K562 (cell line): ENCODE measurements around the gene CD300LG. TPM values are rescaled to one million over a fixed set of nuclear protein-coding genes. Genes with fewer than 3 reads are reported as not detected.
A peak's percentile ranks its signal among the peaks of the same experiment; 100 is the strongest.

ENCODE experiments used
- C11orf30 ChIP-seq: fragments of 450-650 bp; IDR thresholded peaks from 2 replicates; pipeline ENCODE4 v1.6.1; 2016; ENCODE audit warnings: low read depth, mild to moderate bottlenecking
- CTBP1 ChIP-seq: fragments of 450-650 bp; IDR thresholded peaks from 2 replicates; pipeline ENCODE4 v1.6.1; 2016; ENCODE audit warnings: borderline replicate concordance
- ELF4 ChIP-seq: fragments of 450-650 bp; formaldehyde crosslinking; IDR thresholded peaks from 2 replicates; pipeline ENCODE4 v1.4.0; 2022; ENCODE audit warnings: missing genetic modification characterization
- HDAC6 ChIP-seq: IDR thresholded peaks from 2 replicates; pipeline ENCODE4 v1.6.1; 2012; ENCODE audit warnings: low read depth, mild to moderate bottlenecking, control low read depth, inconsistent platforms, low read length, moderate library complexity
- ILK ChIP-seq: fragments of 450-650 bp; IDR thresholded peaks from 2 replicates; pipeline ENCODE4 v1.6.1; 2016; ENCODE audit warnings: missing genetic modification characterization, low read depth, mild to moderate bottlenecking, missing compliant biosample characterization, moderate library complexity, borderline replicate concordance
- MAFK ChIP-seq: IDR thresholded peaks from 2 replicates; pipeline ENCODE4 v1.6.1; 2011; ENCODE audit warnings: low read length, improper control_type of control experiment
- MBD2 ChIP-seq: sonication (generic); IDR thresholded peaks from 2 replicates; pipeline ENCODE4 v1.6.1; 2016; ENCODE audit warnings: low read depth, borderline replicate concordance
- NCOA1 ChIP-seq: fragments of 450-650 bp; IDR thresholded peaks from 2 replicates; pipeline ENCODE4 v1.6.1; 2016; ENCODE audit warnings: low read depth
- NFE2 ChIP-seq: IDR thresholded peaks from 2 replicates; pipeline ENCODE4 v1.6.1; 2014; ENCODE audit warnings: antibody characterized with exemption, low read depth
- RBM22 ChIP-seq: fragments of 200-400 bp; formaldehyde crosslinking; IDR thresholded peaks from 2 replicates; pipeline ENCODE4 v1.6.1; 2018; ENCODE audit warnings: low read length, low read depth; ENCODE audit not compliant: poor library complexity, severe bottlenecking
- SRF ChIP-seq, 2 experiments: fragments of 250-450, 450-650 bp in 1 of 2; sonication (Bioruptor Pico) in 1 of 2; sonication (generic) in 1 of 2; formaldehyde crosslinking; IDR thresholded peaks; 2 replicates each; pipeline versions ENCODE4 v1.5.0 to v1.5.1; 2020 to 2022; ENCODE audit warnings: mild to moderate bottlenecking in 1 of 2, missing genetic modification reagents in 1 of 2
- TAF1 ChIP-seq: IDR thresholded peaks from 2 replicates; pipeline ENCODE4 v1.6.1; 2011; ENCODE audit warnings: mild to moderate bottlenecking, low read length, moderate library complexity; ENCODE audit not compliant: insufficient read depth, control insufficient read depth, severe bottlenecking; ENCODE audit errors: extremely low read depth
- TCF15 ChIP-seq: fragments of 250-450 bp; sonication (Bioruptor Pico); IDR thresholded peaks from 2 replicates; pipeline ENCODE4 v1.8.0; 2022; ENCODE audit warnings: moderate library complexity, mild to moderate bottlenecking, inconsistent platforms
- ZBTB1 ChIP-seq: sonication (generic); formaldehyde crosslinking; IDR thresholded peaks from 2 replicates; pipeline ENCODE4 v1.8.1; 2023; ENCODE audit warnings: missing genetic modification reagents, low read depth, mild to moderate bottlenecking, borderline replicate concordance
- ZNF232 ChIP-seq: sonication (generic); formaldehyde crosslinking; IDR thresholded peaks from 2 replicates; pipeline ENCODE4 v1.8.0; 2022; ENCODE audit warnings: mild to moderate bottlenecking, missing genetic modification reagents
- polyA plus RNA-seq, 8 experiments: library from polyadenylated mRNA; depleted of rRNA in 4 of 8; stranded (reverse) in 5 of 8; unstranded in 3 of 8; fragments of >200 nt; fragmentation: Nextera tagmentation in 2 of 8; fragmentation: Illumina TruSeq in 1 of 8; extraction: Ambion mirVana in 2 of 8; extraction: Trizol in 1 of 8; gene quantifications; 2 replicates each; pipeline versions ENCODE4 v1.2.1 to v1.2.3, GENCODE V29; 2011 to 2014; ENCODE audit warnings: inconsistent platforms in 1 of 8, missing spikeins in 1 of 8
- total RNA-seq, 7 experiments: library from RNA; depleted of rRNA in 6 of 7; stranded (reverse); fragments of >200 nt in 6 of 7; fragmentation: Illumina TruSeq in 2 of 7; extraction: Trizol in 2 of 7; gene quantifications; 2 replicates each; pipeline versions ENCODE4 v1.2.1 to v1.2.3, GENCODE V29; 2011 to 2021; ENCODE audit warnings: low replicate concordance in 1 of 7
- TF ChIP-seq, protein P1 (sequence below): fragments of 250-450 bp; sonication (Bioruptor Pico); IDR thresholded peaks from 2 replicates; pipeline ENCODE4 v1.4.0; 2020; ENCODE audit warnings: mild to moderate bottlenecking, moderate library complexity, borderline replicate concordance
- TF ChIP-seq, protein P2 (sequence below): fragments of 250-450 bp; sonication (Bioruptor Pico); IDR thresholded peaks from 2 replicates; pipeline ENCODE4 v1.4.0; 2020; ENCODE audit warnings: mild to moderate bottlenecking
- TF ChIP-seq, protein P3 (sequence below), 3 experiments: IDR thresholded peaks in 2 of 3; conservative IDR thresholded peaks in 1 of 3; 2 replicates each; pipeline ENCODE4 v1.5.1; 2011 to 2012; ENCODE audit warnings: low read length in 3 of 3, mild to moderate bottlenecking in 3 of 3, control low read depth in 2 of 3, improper control_type of control experiment in 1 of 3, inconsistent platforms in 1 of 3, low read depth in 1 of 3, mixed read lengths in 1 of 3, moderate library complexity in 1 of 3; ENCODE audit not compliant: insufficient read depth in 2 of 3

The CD300LG gene
- total and polyA plus RNA-seq, 9 of the 15 experiments (the other 6 are each of a cell fraction or from before 2014, with no cell fraction given): not detected

- TF ChIP-seq MBD2 (no peak), CTBP1 (peak; percentile 75), HDAC6 (no peak), ZNF232 (CRISPR knock-in tag) (no peak), C11orf30 (peak; percentile 59; the same call in 1 of the 2 replicates), RBM22 (no peak), MAFK (peak; percentile 30), ELF4 (CRISPR knock-in tag) (no peak), ZBTB1 (CRISPR knock-in tag) (no peak), TCF15 (no peak), NFE2 (no peak), NCOA1 (no peak), SRF (CRISPR knock-in tag; IDR thresholded peaks at IDR 0.05) (no peak), TAF1 (no peak), ILK (tag) (no peak)
- TF ChIP-seq, protein P1, sequence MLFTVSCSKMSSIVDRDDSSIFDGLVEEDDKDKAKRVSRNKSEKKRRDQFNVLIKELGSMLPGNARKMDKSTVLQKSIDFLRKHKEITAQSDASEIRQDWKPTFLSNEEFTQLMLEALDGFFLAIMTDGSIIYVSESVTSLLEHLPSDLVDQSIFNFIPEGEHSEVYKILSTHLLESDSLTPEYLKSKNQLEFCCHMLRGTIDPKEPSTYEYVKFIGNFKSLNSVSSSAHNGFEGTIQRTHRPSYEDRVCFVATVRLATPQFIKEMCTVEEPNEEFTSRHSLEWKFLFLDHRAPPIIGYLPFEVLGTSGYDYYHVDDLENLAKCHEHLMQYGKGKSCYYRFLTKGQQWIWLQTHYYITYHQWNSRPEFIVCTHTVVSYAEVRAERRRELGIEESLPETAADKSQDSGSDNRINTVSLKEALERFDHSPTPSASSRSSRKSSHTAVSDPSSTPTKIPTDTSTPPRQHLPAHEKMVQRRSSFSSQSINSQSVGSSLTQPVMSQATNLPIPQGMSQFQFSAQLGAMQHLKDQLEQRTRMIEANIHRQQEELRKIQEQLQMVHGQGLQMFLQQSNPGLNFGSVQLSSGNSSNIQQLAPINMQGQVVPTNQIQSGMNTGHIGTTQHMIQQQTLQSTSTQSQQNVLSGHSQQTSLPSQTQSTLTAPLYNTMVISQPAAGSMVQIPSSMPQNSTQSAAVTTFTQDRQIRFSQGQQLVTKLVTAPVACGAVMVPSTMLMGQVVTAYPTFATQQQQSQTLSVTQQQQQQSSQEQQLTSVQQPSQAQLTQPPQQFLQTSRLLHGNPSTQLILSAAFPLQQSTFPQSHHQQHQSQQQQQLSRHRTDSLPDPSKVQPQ (CRISPR knock-in tag): no peak
- TF ChIP-seq, protein P2, sequence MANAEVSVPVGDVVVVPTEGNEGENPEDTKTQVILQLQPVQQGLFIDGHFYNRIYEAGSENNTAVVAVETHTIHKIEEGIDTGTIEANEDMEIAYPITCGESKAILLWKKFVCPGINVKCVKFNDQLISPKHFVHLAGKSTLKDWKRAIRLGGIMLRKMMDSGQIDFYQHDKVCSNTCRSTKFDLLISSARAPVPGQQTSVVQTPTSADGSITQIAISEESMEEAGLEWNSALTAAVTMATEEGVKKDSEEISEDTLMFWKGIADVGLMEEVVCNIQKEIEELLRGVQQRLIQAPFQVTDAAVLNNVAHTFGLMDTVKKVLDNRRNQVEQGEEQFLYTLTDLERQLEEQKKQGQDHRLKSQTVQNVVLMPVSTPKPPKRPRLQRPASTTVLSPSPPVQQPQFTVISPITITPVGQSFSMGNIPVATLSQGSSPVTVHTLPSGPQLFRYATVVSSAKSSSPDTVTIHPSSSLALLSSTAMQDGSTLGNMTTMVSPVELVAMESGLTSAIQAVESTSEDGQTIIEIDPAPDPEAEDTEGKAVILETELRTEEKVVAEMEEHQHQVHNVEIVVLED (CRISPR knock-in tag): no peak
- TF ChIP-seq, protein P3, sequence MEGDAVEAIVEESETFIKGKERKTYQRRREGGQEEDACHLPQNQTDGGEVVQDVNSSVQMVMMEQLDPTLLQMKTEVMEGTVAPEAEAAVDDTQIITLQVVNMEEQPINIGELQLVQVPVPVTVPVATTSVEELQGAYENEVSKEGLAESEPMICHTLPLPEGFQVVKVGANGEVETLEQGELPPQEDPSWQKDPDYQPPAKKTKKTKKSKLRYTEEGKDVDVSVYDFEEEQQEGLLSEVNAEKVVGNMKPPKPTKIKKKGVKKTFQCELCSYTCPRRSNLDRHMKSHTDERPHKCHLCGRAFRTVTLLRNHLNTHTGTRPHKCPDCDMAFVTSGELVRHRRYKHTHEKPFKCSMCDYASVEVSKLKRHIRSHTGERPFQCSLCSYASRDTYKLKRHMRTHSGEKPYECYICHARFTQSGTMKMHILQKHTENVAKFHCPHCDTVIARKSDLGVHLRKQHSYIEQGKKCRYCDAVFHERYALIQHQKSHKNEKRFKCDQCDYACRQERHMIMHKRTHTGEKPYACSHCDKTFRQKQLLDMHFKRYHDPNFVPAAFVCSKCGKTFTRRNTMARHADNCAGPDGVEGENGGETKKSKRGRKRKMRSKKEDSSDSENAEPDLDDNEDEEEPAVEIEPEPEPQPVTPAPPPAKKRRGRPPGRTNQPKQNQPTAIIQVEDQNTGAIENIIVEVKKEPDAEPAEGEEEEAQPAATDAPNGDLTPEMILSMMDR (IDR thresholded peaks at IDR 0.05 in 2 of 3, conservative IDR thresholded peaks at IDR 0.05 in 1 of 3; ENCODE audit: insufficient read depth in 2 of 3, low read depth in 1 of 3, low read length in 3 of 3): peak; percentile 96 to 98 (median 96)
Measured at GRCh38 chr17:43878260-43879175, 31.5 kb downstream of the CD300LG start (continued).
